Measurements from ENCODE around the gene RAPGEF4.

DNA sequence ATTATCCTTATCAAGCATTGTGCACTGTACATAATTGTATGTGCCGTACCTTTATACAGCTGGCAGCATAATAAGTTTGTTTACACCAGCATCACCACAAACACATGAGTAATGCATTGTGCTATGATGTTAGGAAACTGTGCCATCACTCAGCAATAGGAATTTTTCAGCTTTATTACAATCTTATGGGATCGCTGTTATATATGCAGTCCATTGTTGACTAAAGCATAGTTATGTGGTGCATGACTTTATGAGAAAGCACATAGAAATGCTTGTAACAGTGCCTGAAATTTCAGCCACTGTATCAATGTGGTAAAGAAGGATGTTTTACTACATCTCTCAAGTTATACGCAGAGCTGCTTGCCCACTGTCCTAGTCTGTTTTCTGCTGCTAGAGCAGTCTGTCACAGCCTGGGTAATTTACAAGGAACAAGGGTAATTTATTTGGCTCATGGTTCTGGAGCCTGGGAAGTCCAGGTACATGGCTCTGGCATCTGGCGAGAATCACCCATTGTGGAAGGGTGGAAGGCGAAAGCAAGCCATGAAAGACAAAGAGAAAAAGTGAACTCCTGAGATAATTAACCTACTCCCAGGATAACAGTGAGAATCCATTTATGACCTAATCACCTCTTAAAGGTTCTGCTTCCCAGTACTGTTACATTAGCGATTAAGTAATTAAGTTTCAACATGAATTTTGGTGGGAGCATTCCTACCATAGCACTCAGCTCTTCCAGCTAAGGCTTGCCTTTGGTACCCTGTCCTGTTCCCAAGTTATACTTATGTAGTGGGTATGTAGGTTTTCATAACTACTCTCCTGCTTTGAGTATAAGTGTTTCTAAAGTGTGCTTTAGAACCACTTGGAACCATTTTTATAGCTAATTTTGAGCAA, 344.6 kb downstream of the RAPGEF4 start:
- TF ChIP-seq, protein P1, sequence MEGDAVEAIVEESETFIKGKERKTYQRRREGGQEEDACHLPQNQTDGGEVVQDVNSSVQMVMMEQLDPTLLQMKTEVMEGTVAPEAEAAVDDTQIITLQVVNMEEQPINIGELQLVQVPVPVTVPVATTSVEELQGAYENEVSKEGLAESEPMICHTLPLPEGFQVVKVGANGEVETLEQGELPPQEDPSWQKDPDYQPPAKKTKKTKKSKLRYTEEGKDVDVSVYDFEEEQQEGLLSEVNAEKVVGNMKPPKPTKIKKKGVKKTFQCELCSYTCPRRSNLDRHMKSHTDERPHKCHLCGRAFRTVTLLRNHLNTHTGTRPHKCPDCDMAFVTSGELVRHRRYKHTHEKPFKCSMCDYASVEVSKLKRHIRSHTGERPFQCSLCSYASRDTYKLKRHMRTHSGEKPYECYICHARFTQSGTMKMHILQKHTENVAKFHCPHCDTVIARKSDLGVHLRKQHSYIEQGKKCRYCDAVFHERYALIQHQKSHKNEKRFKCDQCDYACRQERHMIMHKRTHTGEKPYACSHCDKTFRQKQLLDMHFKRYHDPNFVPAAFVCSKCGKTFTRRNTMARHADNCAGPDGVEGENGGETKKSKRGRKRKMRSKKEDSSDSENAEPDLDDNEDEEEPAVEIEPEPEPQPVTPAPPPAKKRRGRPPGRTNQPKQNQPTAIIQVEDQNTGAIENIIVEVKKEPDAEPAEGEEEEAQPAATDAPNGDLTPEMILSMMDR (IDR thresholded peaks at IDR 0.05; ENCODE audit: low read depth, low read length), result no peak
- no peak for TF ChIP-seq EZH2phosphoT487 (IDR thresholded peaks at IDR 0.05; ENCODE audit: low read depth)
